ENCODE results near the gene KANSL1. TPM values are rescaled to one million over a fixed set of nuclear protein-coding genes. Genes with fewer than 3 reads are reported as not detected.

KANSL1 gene
- polyA plus RNA-seq, 1 of the 3 experiments (the other 2 are of a cell fraction) = 10.0 TPM

DNA sequence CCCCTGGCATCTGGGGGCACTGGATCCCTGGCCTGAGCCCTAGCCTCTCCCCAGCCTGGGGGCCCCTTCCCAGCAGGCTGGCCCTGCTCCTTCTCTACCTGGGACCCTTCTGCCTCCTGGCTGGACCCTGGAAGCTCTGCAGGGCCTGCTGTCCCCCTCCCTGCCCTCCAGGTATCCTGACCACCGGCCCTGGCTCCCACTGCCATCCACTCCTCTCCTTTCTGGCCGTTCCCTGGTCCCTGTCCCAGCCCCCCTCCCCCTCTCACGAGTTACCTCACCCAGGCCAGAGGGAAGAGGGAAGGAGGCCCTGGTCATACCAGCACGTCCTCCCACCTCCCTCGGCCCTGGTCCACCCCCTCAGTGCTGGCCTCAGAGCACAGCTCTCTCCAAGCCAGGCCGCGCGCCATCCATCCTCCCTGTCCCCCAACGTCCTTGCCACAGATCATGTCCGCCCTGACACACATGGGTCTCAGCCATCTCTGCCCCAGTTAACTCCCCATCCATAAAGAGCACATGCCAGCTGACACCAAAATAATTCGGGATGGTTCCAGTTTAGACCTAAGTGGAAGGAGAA lies 180.6 kb downstream of the KANSL1 start:
- Histone ChIP-seq H3F3A (replicated peaks; ENCODE audit: insufficient read depth) (no peaks in the 10 kb centered on the region), H4K20me1 (ENCODE audit: insufficient read depth) (no peaks in the 10 kb centered on the region), H3K9me3 (no peaks in the 10 kb centered on the region), H3K4me1 (ENCODE audit: control insufficient read depth in 1 of 2, insufficient read depth in 2 of 2, low read depth in 1 of 2, low read length in 1 of 2) (peaks cover 0 to 18% of the 10 kb centered on the region in 2 experiments; a peak in 1 of 4 replicates), H3K9ac (no peak overlapping the region), H3K4me2 (no peak overlapping the region), H3K27me3 (ENCODE audit: insufficient read depth) (no peaks in the 10 kb centered on the region), H3K9me2 (no peaks in the 10 kb centered on the region), H3K36me3 (replicated peaks in 1 of 2; ENCODE audit: control insufficient read depth in 1 of 2, insufficient read depth in 2 of 2, low read length in 1 of 2) (no peaks in the 10 kb centered on the region), H3K79me2 (ENCODE audit: insufficient read depth) (no peaks in the 10 kb centered on the region), H3K27ac (ENCODE audit: low read depth in 2 of 2, low read length in 1 of 2) (no peak overlapping the region; a peak in 1 of 4 replicates), H3K4me3 (ENCODE audit: low read depth in 2 of 2, low read length in 1 of 2) (no peak overlapping the region), H2AFZ (ENCODE audit: low read depth) (no peak overlapping the region)
- DNase-seq = no peak
- POLR2A ChIA-PET = no interaction called here
- TF ChIP-seq MXI1 (IDR thresholded peaks at IDR 0.05; ENCODE audit: low read depth, low read length) = no peak
- no peak for TF ChIP-seq TCF12 (IDR thresholded peaks at IDR 0.05)
- no peak for TF ChIP-seq FOSL2 (IDR thresholded peaks at IDR 0.05; ENCODE audit: borderline replicate concordance, low read depth)
- TF ChIP-seq SIN3A (IDR thresholded peaks at IDR 0.05; ENCODE audit: borderline replicate concordance, low read depth, low read length) = no peak
- TF ChIP-seq, protein P1, sequence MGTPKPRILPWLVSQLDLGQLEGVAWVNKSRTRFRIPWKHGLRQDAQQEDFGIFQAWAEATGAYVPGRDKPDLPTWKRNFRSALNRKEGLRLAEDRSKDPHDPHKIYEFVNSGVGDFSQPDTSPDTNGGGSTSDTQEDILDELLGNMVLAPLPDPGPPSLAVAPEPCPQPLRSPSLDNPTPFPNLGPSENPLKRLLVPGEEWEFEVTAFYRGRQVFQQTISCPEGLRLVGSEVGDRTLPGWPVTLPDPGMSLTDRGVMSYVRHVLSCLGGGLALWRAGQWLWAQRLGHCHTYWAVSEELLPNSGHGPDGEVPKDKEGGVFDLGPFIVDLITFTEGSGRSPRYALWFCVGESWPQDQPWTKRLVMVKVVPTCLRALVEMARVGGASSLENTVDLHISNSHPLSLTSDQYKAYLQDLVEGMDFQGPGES (IDR thresholded peaks at IDR 0.05; ENCODE audit: low read depth, low read length) = no peak
- TF ChIP-seq EP300 (IDR thresholded peaks at IDR 0.05; ENCODE audit: borderline replicate concordance in 1 of 2, low read depth in 1 of 2, low read length in 1 of 2) = no peak
- no peak for TF ChIP-seq MEF2A (IDR thresholded peaks at IDR 0.05; ENCODE audit: borderline replicate concordance, low read depth)
- TF ChIP-seq RXRA (IDR thresholded peaks at IDR 0.05; ENCODE audit: borderline replicate concordance, low read depth) = no peak
- 72% methylated on average over 11 of the region's 11 CpGs for WGBS (ENCODE audit: low lambda C conversion rate)
- CTCF ChIA-PET = interaction anchor here (0.5 to 3.0 kb wide), 7 partner anchors 8 to 181 kb away, joined by 3 to 13 read pairs (median 4); partner anchors contain the start of gene KANSL1

DNA sequence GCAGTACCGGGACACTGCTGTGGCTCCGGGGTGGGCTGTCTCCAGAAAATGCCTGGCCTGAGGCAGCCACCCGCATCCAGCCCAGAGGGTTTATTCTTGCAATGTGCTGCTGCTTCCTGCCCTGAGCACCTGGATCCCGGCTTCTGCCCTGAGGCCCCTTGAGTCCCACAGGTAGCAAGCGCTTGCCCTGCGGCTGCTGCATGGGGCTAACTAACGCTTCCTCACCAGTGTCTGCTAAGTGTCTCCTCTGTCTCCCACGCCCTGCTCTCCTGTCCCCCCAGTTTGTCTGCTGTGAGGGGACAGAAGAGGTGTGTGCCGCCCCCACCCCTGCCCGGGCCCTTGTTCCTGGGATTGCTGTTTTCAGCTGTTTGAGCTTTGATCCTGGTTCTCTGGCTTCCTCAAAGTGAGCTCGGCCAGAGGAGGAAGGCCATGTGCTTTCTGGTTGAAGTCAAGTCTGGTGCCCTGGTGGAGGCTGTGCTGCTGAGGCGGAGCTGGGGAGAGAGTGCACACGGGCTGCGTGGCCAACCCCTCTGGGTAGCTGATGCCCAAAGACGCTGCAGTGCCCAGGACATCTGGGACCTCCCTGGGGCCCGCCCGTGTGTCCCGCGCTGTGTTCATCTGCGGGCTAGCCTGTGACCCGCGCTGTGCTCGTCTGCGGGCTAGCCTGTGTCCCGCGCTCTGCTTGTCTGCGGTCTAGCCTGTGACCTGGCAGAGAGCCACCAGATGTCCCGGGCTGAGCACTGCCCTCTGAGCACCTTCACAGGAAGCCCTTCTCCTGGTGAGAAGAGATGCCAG lies 181.3 kb downstream of the KANSL1 start:
- no peak for DNase-seq
- Histone ChIP-seq H3K36me3 (replicated peaks in 1 of 2; ENCODE audit: control insufficient read depth in 1 of 2, insufficient read depth in 2 of 2, low read length in 1 of 2) (no peaks in the 10 kb centered on the region), H3K9me3 (no peaks in the 10 kb centered on the region), H3K4me3 (ENCODE audit: low read depth in 2 of 2, low read length in 1 of 2) (no peak overlapping the region), H3K9me2 (no peaks in the 10 kb centered on the region), H3K27ac (ENCODE audit: low read depth in 2 of 2, low read length in 1 of 2) (no peak overlapping the region), H3K9ac (no peak overlapping the region), H2AFZ (ENCODE audit: low read depth) (no peak overlapping the region), H3K79me2 (ENCODE audit: insufficient read depth) (no peaks in the 10 kb centered on the region), H4K20me1 (ENCODE audit: insufficient read depth) (no peaks in the 10 kb centered on the region), H3K27me3 (ENCODE audit: insufficient read depth) (no peaks in the 10 kb centered on the region), H3F3A (replicated peaks; ENCODE audit: insufficient read depth) (no peaks in the 10 kb centered on the region), H3K4me1 (ENCODE audit: control insufficient read depth in 1 of 2, insufficient read depth in 2 of 2, low read depth in 1 of 2, low read length in 1 of 2) (peaks cover 0 to 18% of the 10 kb centered on the region in 2 experiments; a peak in 1 of 4 replicates), H3K4me2 (no peak overlapping the region)
- POLR2A ChIA-PET = no interaction called here
- CTCF ChIA-PET = interaction anchor here (2.3 to 3.0 kb wide), 2 partner anchors 33 to 181 kb away, joined by 9 to 13 read pairs; partner anchors contain the start of gene KANSL1
- 89% methylated on average over 28 of the region's 28 CpGs for WGBS (ENCODE audit: low lambda C conversion rate)
- TF ChIP-seq, protein P2, sequence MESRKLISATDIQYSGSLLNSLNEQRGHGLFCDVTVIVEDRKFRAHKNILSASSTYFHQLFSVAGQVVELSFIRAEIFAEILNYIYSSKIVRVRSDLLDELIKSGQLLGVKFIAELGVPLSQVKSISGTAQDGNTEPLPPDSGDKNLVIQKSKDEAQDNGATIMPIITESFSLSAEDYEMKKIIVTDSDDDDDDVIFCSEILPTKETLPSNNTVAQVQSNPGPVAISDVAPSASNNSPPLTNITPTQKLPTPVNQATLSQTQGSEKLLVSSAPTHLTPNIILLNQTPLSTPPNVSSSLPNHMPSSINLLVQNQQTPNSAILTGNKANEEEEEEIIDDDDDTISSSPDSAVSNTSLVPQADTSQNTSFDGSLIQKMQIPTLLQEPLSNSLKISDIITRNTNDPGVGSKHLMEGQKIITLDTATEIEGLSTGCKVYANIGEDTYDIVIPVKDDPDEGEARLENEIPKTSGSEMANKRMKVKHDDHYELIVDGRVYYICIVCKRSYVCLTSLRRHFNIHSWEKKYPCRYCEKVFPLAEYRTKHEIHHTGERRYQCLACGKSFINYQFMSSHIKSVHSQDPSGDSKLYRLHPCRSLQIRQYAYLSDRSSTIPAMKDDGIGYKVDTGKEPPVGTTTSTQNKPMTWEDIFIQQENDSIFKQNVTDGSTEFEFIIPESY (IDR thresholded peaks at IDR 0.05; ENCODE audit: borderline replicate concordance, low read depth) = no peak
- TF ChIP-seq RCOR1 (IDR thresholded peaks at IDR 0.05; ENCODE audit: low read length) (no peak), TEAD4 (IDR thresholded peaks at IDR 0.05; ENCODE audit: borderline replicate concordance, insufficient read depth) (no peak), TCF12 (IDR thresholded peaks at IDR 0.05) (no peak), NRF1 (IDR thresholded peaks at IDR 0.05; ENCODE audit: low read depth, low read length) (no peak), EZH2phosphoT487 (IDR thresholded peaks at IDR 0.05; ENCODE audit: borderline replicate concordance, low read depth) (no peak)
- TF ChIP-seq, protein P3, sequence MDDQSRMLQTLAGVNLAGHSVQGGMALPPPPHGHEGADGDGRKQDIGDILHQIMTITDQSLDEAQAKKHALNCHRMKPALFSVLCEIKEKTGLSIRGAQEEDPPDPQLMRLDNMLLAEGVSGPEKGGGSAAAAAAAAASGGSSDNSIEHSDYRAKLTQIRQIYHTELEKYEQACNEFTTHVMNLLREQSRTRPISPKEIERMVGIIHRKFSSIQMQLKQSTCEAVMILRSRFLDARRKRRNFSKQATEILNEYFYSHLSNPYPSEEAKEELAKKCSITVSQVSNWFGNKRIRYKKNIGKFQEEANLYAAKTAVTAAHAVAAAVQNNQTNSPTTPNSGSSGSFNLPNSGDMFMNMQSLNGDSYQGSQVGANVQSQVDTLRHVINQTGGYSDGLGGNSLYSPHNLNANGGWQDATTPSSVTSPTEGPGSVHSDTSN (IDR thresholded peaks at IDR 0.05) = no peak
- TF ChIP-seq, protein P4, sequence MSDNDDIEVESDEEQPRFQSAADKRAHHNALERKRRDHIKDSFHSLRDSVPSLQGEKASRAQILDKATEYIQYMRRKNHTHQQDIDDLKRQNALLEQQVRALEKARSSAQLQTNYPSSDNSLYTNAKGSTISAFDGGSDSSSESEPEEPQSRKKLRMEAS (IDR thresholded peaks at IDR 0.05; ENCODE audit: low read depth) = no peak
- TF ChIP-seq, protein P5, sequence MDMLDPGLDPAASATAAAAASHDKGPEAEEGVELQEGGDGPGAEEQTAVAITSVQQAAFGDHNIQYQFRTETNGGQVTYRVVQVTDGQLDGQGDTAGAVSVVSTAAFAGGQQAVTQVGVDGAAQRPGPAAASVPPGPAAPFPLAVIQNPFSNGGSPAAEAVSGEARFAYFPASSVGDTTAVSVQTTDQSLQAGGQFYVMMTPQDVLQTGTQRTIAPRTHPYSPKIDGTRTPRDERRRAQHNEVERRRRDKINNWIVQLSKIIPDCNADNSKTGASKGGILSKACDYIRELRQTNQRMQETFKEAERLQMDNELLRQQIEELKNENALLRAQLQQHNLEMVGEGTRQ (IDR thresholded peaks at IDR 0.05; ENCODE audit: borderline replicate concordance, low read depth, low read length) = no peak
- TF ChIP-seq, protein P1 (IDR thresholded peaks at IDR 0.05; ENCODE audit: low read depth, low read length) = no peak
